ENCODE results near the gene FAM131B.
"Not testable (repeated sequence)": the region's sequence is repeated elsewhere in the genome, so short reads cannot be mapped to it uniquely, and the experiment has no call there.

- TF ChIP-seq, protein P1, sequence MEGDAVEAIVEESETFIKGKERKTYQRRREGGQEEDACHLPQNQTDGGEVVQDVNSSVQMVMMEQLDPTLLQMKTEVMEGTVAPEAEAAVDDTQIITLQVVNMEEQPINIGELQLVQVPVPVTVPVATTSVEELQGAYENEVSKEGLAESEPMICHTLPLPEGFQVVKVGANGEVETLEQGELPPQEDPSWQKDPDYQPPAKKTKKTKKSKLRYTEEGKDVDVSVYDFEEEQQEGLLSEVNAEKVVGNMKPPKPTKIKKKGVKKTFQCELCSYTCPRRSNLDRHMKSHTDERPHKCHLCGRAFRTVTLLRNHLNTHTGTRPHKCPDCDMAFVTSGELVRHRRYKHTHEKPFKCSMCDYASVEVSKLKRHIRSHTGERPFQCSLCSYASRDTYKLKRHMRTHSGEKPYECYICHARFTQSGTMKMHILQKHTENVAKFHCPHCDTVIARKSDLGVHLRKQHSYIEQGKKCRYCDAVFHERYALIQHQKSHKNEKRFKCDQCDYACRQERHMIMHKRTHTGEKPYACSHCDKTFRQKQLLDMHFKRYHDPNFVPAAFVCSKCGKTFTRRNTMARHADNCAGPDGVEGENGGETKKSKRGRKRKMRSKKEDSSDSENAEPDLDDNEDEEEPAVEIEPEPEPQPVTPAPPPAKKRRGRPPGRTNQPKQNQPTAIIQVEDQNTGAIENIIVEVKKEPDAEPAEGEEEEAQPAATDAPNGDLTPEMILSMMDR (IDR thresholded peaks at IDR 0.05; ENCODE audit: low read depth, low read length, poor library complexity, severe bottlenecking): not testable (repeated sequence)
- TF ChIP-seq EZH2phosphoT487 (IDR thresholded peaks at IDR 0.05; ENCODE audit: borderline replicate concordance, low read length): not testable (repeated sequence)
Observed at GRCh38 chr7:143392427-143392826, 29.9 kb upstream of the FAM131B start.

Measured in DOHH2 (cell line).